Measurements from ENCODE around the gene LRIG3.

Gene LRIG3

GRCh38 chr12:58893495-58893894 is 26.8 kb downstream of the LRIG3 start:
- ATAC-seq: no peak
- TF ChIP-seq ZNF565 (CRISPR knock-in tag; conservative IDR thresholded peaks at IDR 0.05; ENCODE audit: low read depth) (no peak), RARB (CRISPR knock-in tag; IDR thresholded peaks at IDR 0.05) (no peak), OSR1 (CRISPR knock-in tag; IDR thresholded peaks at IDR 0.05) (no peak), ZFP30 (CRISPR knock-in tag; IDR thresholded peaks at IDR 0.05) (no peak), ZC3H10 (CRISPR knock-in tag; IDR thresholded peaks at IDR 0.05) (no peak), GLIS3 (CRISPR knock-in tag; IDR thresholded peaks at IDR 0.05) (no peak)
- TF ChIP-seq, protein P1, sequence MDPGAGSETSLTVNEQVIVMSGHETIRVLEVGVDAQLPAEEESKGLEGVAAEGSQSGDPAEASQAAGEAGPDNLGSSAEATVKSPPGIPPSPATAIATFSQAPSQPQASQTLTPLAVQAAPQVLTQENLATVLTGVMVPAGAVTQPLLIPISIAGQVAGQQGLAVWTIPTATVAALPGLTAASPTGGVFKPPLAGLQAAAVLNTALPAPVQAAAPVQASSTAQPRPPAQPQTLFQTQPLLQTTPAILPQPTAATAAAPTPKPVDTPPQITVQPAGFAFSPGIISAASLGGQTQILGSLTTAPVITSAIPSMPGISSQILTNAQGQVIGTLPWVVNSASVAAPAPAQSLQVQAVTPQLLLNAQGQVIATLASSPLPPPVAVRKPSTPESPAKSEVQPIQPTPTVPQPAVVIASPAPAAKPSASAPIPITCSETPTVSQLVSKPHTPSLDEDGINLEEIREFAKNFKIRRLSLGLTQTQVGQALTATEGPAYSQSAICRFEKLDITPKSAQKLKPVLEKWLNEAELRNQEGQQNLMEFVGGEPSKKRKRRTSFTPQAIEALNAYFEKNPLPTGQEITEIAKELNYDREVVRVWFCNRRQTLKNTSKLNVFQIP (CRISPR knock-in tag; IDR thresholded peaks at IDR 0.05; ENCODE audit: borderline replicate concordance, low read depth): no peak

- no peak for TF ChIP-seq ZNF70 (CRISPR knock-in tag; IDR thresholded peaks at IDR 0.05)
- no peak for TF ChIP-seq ZC3H10 (CRISPR knock-in tag; IDR thresholded peaks at IDR 0.05)
- TF ChIP-seq BACH2 (CRISPR knock-in tag; IDR thresholded peaks at IDR 0.05; ENCODE audit: borderline replicate concordance): no peak
- no peak for TF ChIP-seq RARB (CRISPR knock-in tag; IDR thresholded peaks at IDR 0.05)
- no peak for TF ChIP-seq OSR1 (CRISPR knock-in tag; IDR thresholded peaks at IDR 0.05)
- TF ChIP-seq GLIS3 (CRISPR knock-in tag; IDR thresholded peaks at IDR 0.05): no peak
- no peak for TF ChIP-seq TOX (CRISPR knock-in tag; IDR thresholded peaks at IDR 0.05; ENCODE audit: borderline replicate concordance)
- TF ChIP-seq, protein P2, sequence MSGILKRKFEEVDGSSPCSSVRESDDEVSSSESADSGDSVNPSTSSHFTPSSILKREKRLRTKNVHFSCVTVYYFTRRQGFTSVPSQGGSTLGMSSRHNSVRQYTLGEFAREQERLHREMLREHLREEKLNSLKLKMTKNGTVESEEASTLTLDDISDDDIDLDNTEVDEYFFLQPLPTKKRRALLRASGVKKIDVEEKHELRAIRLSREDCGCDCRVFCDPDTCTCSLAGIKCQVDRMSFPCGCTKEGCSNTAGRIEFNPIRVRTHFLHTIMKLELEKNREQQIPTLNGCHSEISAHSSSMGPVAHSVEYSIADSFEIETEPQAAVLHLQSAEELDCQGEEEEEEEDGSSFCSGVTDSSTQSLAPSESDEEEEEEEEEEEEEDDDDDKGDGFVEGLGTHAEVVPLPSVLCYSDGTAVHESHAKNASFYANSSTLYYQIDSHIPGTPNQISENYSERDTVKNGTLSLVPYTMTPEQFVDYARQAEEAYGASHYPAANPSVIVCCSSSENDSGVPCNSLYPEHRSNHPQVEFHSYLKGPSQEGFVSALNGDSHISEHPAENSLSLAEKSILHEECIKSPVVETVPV (CRISPR knock-in tag; IDR thresholded peaks at IDR 0.05): no peak
- no peak for TF ChIP-seq PPARA (CRISPR knock-in tag; IDR thresholded peaks at IDR 0.05; ENCODE audit: borderline replicate concordance)
- no peak for TF ChIP-seq ZNF565 (CRISPR knock-in tag; conservative IDR thresholded peaks at IDR 0.05; ENCODE audit: low read depth)
- no peak for TF ChIP-seq CSDC2 (CRISPR knock-in tag; IDR thresholded peaks at IDR 0.05)
- TF ChIP-seq ESRRG (CRISPR knock-in tag; IDR thresholded peaks at IDR 0.05): no peak
- TF ChIP-seq, protein P3, sequence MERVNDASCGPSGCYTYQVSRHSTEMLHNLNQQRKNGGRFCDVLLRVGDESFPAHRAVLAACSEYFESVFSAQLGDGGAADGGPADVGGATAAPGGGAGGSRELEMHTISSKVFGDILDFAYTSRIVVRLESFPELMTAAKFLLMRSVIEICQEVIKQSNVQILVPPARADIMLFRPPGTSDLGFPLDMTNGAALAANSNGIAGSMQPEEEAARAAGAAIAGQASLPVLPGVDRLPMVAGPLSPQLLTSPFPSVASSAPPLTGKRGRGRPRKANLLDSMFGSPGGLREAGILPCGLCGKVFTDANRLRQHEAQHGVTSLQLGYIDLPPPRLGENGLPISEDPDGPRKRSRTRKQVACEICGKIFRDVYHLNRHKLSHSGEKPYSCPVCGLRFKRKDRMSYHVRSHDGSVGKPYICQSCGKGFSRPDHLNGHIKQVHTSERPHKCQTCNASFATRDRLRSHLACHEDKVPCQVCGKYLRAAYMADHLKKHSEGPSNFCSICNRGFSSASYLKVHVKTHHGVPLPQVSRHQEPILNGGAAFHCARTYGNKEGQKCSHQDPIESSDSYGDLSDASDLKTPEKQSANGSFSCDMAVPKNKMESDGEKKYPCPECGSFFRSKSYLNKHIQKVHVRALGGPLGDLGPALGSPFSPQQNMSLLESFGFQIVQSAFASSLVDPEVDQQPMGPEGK (CRISPR knock-in tag; IDR thresholded peaks at IDR 0.05; ENCODE audit: borderline replicate concordance): no peak
- no peak for ATAC-seq
These were observed 30.7 kb downstream of the LRIG3 start for GRCh38 chr12:58889557-58889956.

GRCh38 chr12:58888131-58888783 is 32.0 kb downstream of the LRIG3 start:
- ATAC-seq: no peak
- TF ChIP-seq ZFP30 (CRISPR knock-in tag; IDR thresholded peaks at IDR 0.05): no peak
- TF ChIP-seq TSHZ2 (CRISPR knock-in tag; IDR thresholded peaks at IDR 0.05): no peak
- no peak for TF ChIP-seq OSR1 (CRISPR knock-in tag; IDR thresholded peaks at IDR 0.05)
- TF ChIP-seq RARB (CRISPR knock-in tag; IDR thresholded peaks at IDR 0.05): no peak
- no peak for TF ChIP-seq ZC3H10 (CRISPR knock-in tag; IDR thresholded peaks at IDR 0.05)
- TF ChIP-seq ZNF565 (CRISPR knock-in tag; conservative IDR thresholded peaks at IDR 0.05; ENCODE audit: low read depth): no peak
- TF ChIP-seq, protein P2 (CRISPR knock-in tag; IDR thresholded peaks at IDR 0.05): no peak
- TF ChIP-seq CREB5 (CRISPR knock-in tag; IDR thresholded peaks at IDR 0.05; ENCODE audit: low read depth): no peak
- TF ChIP-seq, protein P3 (CRISPR knock-in tag; IDR thresholded peaks at IDR 0.05; ENCODE audit: borderline replicate concordance): no peak
- TF ChIP-seq SNAI2 (CRISPR knock-in tag; IDR thresholded peaks at IDR 0.05): no peak
- TF ChIP-seq PPARA (CRISPR knock-in tag; IDR thresholded peaks at IDR 0.05; ENCODE audit: borderline replicate concordance): no peak
- no peak for TF ChIP-seq ZFP3 (CRISPR knock-in tag; IDR thresholded peaks at IDR 0.05)
- no peak for TF ChIP-seq ZNF70 (CRISPR knock-in tag; IDR thresholded peaks at IDR 0.05)
- no peak for TF ChIP-seq BACH2 (CRISPR knock-in tag; IDR thresholded peaks at IDR 0.05; ENCODE audit: borderline replicate concordance)
- TF ChIP-seq ESRRG (CRISPR knock-in tag; IDR thresholded peaks at IDR 0.05): no peak
- TF ChIP-seq ISL1 (CRISPR knock-in tag; IDR thresholded peaks at IDR 0.05): no peak
- TF ChIP-seq GLIS3 (CRISPR knock-in tag; IDR thresholded peaks at IDR 0.05): no peak

Data from SK-N-SH treated with all-trans-retinoic acid at 6 μM for 48 hours (cell line).